GM19035 (cell line): ENCODE results near the gene FEM1C.

Source experiments
- ATAC-seq: cut with Tn5 transposase; IDR thresholded peaks from one replicate; pipeline ENCODE4 v1.9.1; 2021; ENCODE audit not compliant: unreplicated experiment

Gene FEM1C

GRCh38 chr5:115522832-115523403, 21.7 kb downstream of the FEM1C start:
- ATAC-seq = no peak

GRCh38 chr5:115520191-115520590, 24.4 kb downstream of the FEM1C start:
- no peak for ATAC-seq

GRCh38 chr5:115516372-115516771, 28.2 kb downstream of the FEM1C start:
- no peak for ATAC-seq

- no peak for ATAC-seq
These were observed 30.4 kb downstream of the FEM1C start for GRCh38 chr5:115514220-115514619.

GRCh38 chr5:115511632-115512031, 32.9 kb downstream of the FEM1C start:
- ATAC-seq = no peak

- no peak for ATAC-seq
These were observed 34.4 kb downstream of the FEM1C start for GRCh38 chr5:115510145-115510645.

- no peak for ATAC-seq
These were observed 35.0 kb downstream of the FEM1C start for GRCh38 chr5:115509547-115509946.

GRCh38 chr5:115507681-115508080, 36.9 kb downstream of the FEM1C start:
- ATAC-seq = no peak

- no peak for ATAC-seq
These were observed 41.2 kb downstream of the FEM1C start for GRCh38 chr5:115503420-115503819.

GRCh38 chr5:115501464-115502210, 42.9 kb downstream of the FEM1C start:
- ATAC-seq = no peak

- no peak for ATAC-seq
These were observed 44.4 kb downstream of the FEM1C start for GRCh38 chr5:115500225-115500624.

GRCh38 chr5:115496936-115497576, 47.5 kb downstream of the FEM1C start:
- ATAC-seq = no peak

- peak; percentile 72 for ATAC-seq
These were observed 49.8 kb downstream of the FEM1C start for GRCh38 chr5:115494570-115495289.

GRCh38 chr5:115490596-115490995, 54.0 kb downstream of the FEM1C start:
- ATAC-seq = no peak

GRCh38 chr5:115489733-115490132, 54.8 kb downstream of the FEM1C start:
- no peak for ATAC-seq

GRCh38 chr5:115487756-115488155, 56.8 kb downstream of the FEM1C start:
- peak; percentile 52 for ATAC-seq

GRCh38 chr5:115487168-115487567, 57.4 kb downstream of the FEM1C start:
- no peak for ATAC-seq

- no peak for ATAC-seq
These were observed 57.8 kb downstream of the FEM1C start for GRCh38 chr5:115486728-115487127.

- ATAC-seq = no peak
These were observed 60.2 kb downstream of the FEM1C start for GRCh38 chr5:115484368-115484767.

GRCh38 chr5:115480900-115481299, 63.7 kb downstream of the FEM1C start:
- no peak for ATAC-seq

GRCh38 chr5:115480271-115480670, 64.3 kb downstream of the FEM1C start:
- ATAC-seq = no peak
